ENCODE measurements around the gene DDIT3. TPM values are rescaled to one million over a fixed set of nuclear protein-coding genes. Genes with fewer than 3 reads are reported as not detected.

DDIT3 gene
- total RNA-seq, 1 experiment from 2014 or later: 3.4 TPM

- no peak for TF ChIP-seq ARID4B (CRISPR knock-in tag; IDR thresholded peaks at IDR 0.05; ENCODE audit: borderline replicate concordance)
- TF ChIP-seq NFATC4 (CRISPR knock-in tag; IDR thresholded peaks at IDR 0.05): no peak
- no peak for TF ChIP-seq TCF7 (CRISPR knock-in tag; IDR thresholded peaks at IDR 0.05; ENCODE audit: low read depth)
- no peak for TF ChIP-seq HMGA2 (CRISPR knock-in tag; IDR thresholded peaks at IDR 0.05)
- TF ChIP-seq ERG (CRISPR knock-in tag; IDR thresholded peaks at IDR 0.05): no peak
- no peak for TF ChIP-seq FOXP4 (CRISPR knock-in tag; IDR thresholded peaks at IDR 0.05)
- TF ChIP-seq NR3C1 (CRISPR knock-in tag; conservative IDR thresholded peaks at IDR 0.05; ENCODE audit: low read depth): no peak
- no peak for TF ChIP-seq IRF1 (CRISPR knock-in tag; IDR thresholded peaks at IDR 0.05)
- TF ChIP-seq OVOL2 (CRISPR knock-in tag; IDR thresholded peaks at IDR 0.05; ENCODE audit: borderline replicate concordance): no peak
Observed at GRCh38 chr12:57479376-57480115, 40.8 kb downstream of the DDIT3 start, which contains the start of gene ARHGAP9 (continued).

GRCh38 chr12:57479043-57479375, 41.3 kb downstream of the DDIT3 start:
- Mint-ChIP-seq H3K9me3 (no peaks in the 10 kb centered on the region), H3K4me3 (no peak overlapping the region), H3K4me1 (peaks cover 48% of the 10 kb centered on the region), H3K27ac (no peak overlapping the region), H3K36me3 (no peaks in the 10 kb centered on the region), H3K27me3 (ENCODE audit: low read depth) (peaks cover 72% of the 10 kb centered on the region)
- ChIA-PET POLR2A (no interaction called here), CTCF (no interaction called here)
- TF ChIP-seq EMX1 (CRISPR knock-in tag; IDR thresholded peaks at IDR 0.05): no peak
- TF ChIP-seq JAZF1 (CRISPR knock-in tag; IDR thresholded peaks at IDR 0.05): no peak
- TF ChIP-seq FOXK1 (CRISPR knock-in tag; IDR thresholded peaks at IDR 0.05): no peak
- TF ChIP-seq RORB (CRISPR knock-in tag; IDR thresholded peaks at IDR 0.05): no peak
- TF ChIP-seq ZNF219 (CRISPR knock-in tag; IDR thresholded peaks at IDR 0.05; ENCODE audit: borderline replicate concordance): no peak
- TF ChIP-seq CBFB (CRISPR knock-in tag; IDR thresholded peaks at IDR 0.05; ENCODE audit: low read depth): no peak
- no peak for TF ChIP-seq ZNF671 (CRISPR knock-in tag; IDR thresholded peaks at IDR 0.05)
- ATAC-seq (no peak), DNase-seq (ENCODE audit: low spot score) (no peak)

All from WTC11 (cell line).